ENCODE measurements around the gene U2SURP. TPM values are rescaled to one million over a fixed set of nuclear protein-coding genes. Genes with fewer than 3 reads are reported as not detected.

U2SURP gene
- total RNA-seq, 1 experiment from 2014 or later, result 132 TPM

DNA sequence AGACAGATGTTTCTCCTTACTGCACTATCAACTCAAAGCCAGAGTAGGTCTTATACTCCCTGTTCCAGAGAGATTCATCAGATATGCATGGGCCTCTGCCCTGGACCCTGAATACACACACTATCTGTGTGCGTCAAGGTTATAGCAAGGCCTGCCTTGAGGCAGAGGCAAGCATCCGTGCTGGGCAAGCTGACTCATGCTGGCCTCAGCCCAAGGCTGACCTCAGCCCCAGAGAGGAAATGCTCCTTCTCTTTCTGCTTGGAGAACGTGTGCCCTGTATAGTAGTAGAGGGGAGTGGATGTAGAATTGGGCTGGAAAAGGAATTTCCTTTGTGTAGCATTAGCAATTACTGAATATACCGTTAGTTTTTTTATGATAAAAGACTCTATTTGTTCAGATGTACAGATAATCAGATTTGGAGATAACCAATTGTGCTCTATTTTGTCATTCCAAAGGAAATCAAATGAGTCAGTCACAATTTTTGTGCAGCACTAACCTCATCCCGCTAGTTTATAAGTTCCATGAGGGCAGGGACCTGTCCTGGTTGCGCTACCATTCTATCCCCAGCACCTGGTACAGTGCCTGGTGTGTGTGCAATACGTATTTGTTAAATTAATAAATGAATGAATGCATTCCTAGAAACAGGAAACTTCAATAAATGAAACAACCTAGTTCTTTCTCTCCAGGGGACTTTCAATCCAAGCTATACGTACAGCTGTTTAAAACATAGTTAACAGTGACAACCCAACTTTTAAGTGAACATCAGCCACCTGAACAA lies 24.6 kb upstream of the U2SURP start (continued):
- peak; percentile 60 for TF ChIP-seq CBX3 (IDR thresholded peaks at IDR 0.05; ENCODE audit: low read depth)
- TF ChIP-seq, protein P1, sequence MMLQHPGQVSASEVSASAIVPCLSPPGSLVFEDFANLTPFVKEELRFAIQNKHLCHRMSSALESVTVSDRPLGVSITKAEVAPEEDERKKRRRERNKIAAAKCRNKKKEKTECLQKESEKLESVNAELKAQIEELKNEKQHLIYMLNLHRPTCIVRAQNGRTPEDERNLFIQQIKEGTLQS (IDR thresholded peaks at IDR 0.05), result no peak
- TF ChIP-seq SIN3A (IDR thresholded peaks at IDR 0.05; ENCODE audit: low read depth), result no peak
- TF ChIP-seq FOSL1 (IDR thresholded peaks at IDR 0.05; ENCODE audit: low read depth), result peak; percentile 70

DNA sequence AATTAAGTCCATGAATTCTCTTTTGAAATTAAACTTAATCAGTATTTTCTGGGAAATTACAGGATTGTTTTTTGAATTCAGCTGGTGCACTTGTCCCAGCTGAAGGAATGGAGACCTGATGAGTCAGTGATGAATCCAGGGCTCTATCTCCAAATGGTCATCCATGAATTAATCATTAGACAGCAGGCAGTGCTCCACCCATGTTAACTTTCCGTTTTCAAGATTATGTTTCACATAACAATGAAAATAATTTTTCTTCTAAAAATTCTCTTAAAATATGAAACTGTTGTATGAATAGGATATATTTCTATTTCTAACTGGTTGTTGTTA lies 24.0 kb upstream of the U2SURP start:
- peak overlapping the region; percentile 63 for H3K4me2 ChIP-seq (ENCODE audit: low read length)
- no peaks in the 10 kb centered on the region for H3K9me3 ChIP-seq (ENCODE audit: control insufficient read depth in 1 of 2, insufficient read depth in 1 of 2, low read depth in 1 of 2, low read length in 2 of 2)
- no peaks in the 10 kb centered on the region for H3K36me3 ChIP-seq (ENCODE audit: control insufficient read depth in 1 of 2, insufficient read depth in 2 of 2, low read length in 2 of 2)
- ChIA-PET RAD21 (ENCODE audit: low non-redundant PET in 1 of 2, low total read pairs in 2 of 2, uncharacterized antibody in 2 of 2, unreplicated experiment in 2 of 2) (no interaction called here), POLR2A (interaction anchor here (0.8 kb wide), 1 partner anchor 24 kb away, joined by 3 read pairs; the partner anchor contains the start of gene U2SURP), CTCF (interaction anchor here (1.0 kb wide), 1 partner anchor 24 kb away, joined by 3 read pairs; the partner anchor contains the start of gene U2SURP)
- no peaks in the 10 kb centered on the region for H3K79me2 ChIP-seq (ENCODE audit: insufficient read depth, low read length)
- DNase-seq (ENCODE audit: low read depth, low spot score) (no peak), ATAC-seq (no peak)
- H3K9ac ChIP-seq (ENCODE audit: low read length), result no peak overlapping the region
- H2AFZ ChIP-seq (ENCODE audit: low read depth, low read length, poor library complexity, severe bottlenecking), result peak overlapping the region; percentile 76
- H3K9me2 ChIP-seq (ENCODE audit: insufficient read depth), result no peaks in the 10 kb centered on the region
- no peaks in the 10 kb centered on the region for H3K27me3 ChIP-seq (ENCODE audit: insufficient read depth, low read length)
- H3K27ac ChIP-seq (ENCODE audit: low read depth, low read length), result no peak overlapping the region
- no TSS peak for BruUV-seq (replicated peaks)
- 0 out of 2 replicates have a peak, but pooled peaks have one; percentile 27 for TF ChIP-seq SP1 (IDR thresholded peaks at IDR 0.05; ENCODE audit: low read depth)
- no peak for TF ChIP-seq ZNF274 (IDR thresholded peaks at IDR 0.05; ENCODE audit: low read depth, low read length)
- TF ChIP-seq JUND (IDR thresholded peaks at IDR 0.05), result no peak
- TF ChIP-seq FOSL1 (IDR thresholded peaks at IDR 0.05; ENCODE audit: low read depth), result peak; percentile 40
- no peak for TF ChIP-seq ZFX (IDR thresholded peaks at IDR 0.05)
- intact Hi-C loops (cut with micrococcal nuclease), result no loop called here
- H3K4me3 ChIP-seq (replicated peaks in 1 of 2; ENCODE audit: low read depth in 1 of 2, low read length in 2 of 2), result no peak overlapping the region
- H4K20me1 ChIP-seq (ENCODE audit: insufficient read depth), result no peaks in the 10 kb centered on the region
- peaks cover 3 to 20% of the 10 kb centered on the region in 2 experiments; a peak in 3 of 4 replicates for H3K4me1 ChIP-seq (ENCODE audit: control insufficient read depth in 1 of 2, insufficient read depth in 2 of 2, low read length in 2 of 2)

DNA sequence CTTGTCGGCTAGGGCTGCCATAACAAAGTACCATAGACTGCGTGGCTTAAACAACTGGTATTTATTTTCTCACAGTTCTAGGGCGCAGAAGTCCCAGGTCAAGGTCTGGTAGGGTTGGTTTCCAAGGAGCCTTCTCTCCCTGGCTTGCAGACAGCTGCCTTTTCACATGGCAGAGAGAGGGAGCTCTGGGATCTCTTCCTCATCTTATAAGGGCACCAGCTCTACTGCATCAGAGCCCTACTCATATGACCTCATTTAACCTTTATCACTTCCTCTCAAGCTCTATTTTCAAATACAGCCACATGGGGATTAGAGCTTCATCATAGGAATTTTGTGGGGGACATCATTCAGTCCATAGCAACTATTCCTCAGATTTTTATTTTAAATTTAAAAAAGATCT lies 20.3 kb upstream of the U2SURP start:
- H3K4me2 ChIP-seq (ENCODE audit: low read length), result no peak overlapping the region
- intact Hi-C loops (cut with micrococcal nuclease), result no loop called here
- DNase-seq (ENCODE audit: low read depth, low spot score), result no peak
- H3K9ac ChIP-seq (ENCODE audit: low read length), result no peak overlapping the region
- TF ChIP-seq, protein P2, sequence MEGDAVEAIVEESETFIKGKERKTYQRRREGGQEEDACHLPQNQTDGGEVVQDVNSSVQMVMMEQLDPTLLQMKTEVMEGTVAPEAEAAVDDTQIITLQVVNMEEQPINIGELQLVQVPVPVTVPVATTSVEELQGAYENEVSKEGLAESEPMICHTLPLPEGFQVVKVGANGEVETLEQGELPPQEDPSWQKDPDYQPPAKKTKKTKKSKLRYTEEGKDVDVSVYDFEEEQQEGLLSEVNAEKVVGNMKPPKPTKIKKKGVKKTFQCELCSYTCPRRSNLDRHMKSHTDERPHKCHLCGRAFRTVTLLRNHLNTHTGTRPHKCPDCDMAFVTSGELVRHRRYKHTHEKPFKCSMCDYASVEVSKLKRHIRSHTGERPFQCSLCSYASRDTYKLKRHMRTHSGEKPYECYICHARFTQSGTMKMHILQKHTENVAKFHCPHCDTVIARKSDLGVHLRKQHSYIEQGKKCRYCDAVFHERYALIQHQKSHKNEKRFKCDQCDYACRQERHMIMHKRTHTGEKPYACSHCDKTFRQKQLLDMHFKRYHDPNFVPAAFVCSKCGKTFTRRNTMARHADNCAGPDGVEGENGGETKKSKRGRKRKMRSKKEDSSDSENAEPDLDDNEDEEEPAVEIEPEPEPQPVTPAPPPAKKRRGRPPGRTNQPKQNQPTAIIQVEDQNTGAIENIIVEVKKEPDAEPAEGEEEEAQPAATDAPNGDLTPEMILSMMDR (IDR thresholded peaks at IDR 0.05 in 2 of 3, conservative IDR thresholded peaks at IDR 0.05 in 1 of 3; ENCODE audit: borderline replicate concordance in 1 of 3, insufficient read depth in 1 of 3, low read depth in 2 of 3, low read length in 2 of 3), result peak in 2 of 3 experiments; percentile 2 to 10; a peak in 1 of 6 replicates
- TF ChIP-seq EGR1 (IDR thresholded peaks at IDR 0.05; ENCODE audit: low read depth), result no peak
- no peaks in the 10 kb centered on the region for H4K20me1 ChIP-seq (ENCODE audit: insufficient read depth)
- no peak overlapping the region for H3K27ac ChIP-seq (ENCODE audit: low read depth, low read length)
- H3K79me2 ChIP-seq (ENCODE audit: insufficient read depth, low read length), result no peaks in the 10 kb centered on the region
- H2AFZ ChIP-seq (ENCODE audit: low read depth, low read length, poor library complexity, severe bottlenecking), result no peak overlapping the region
- H3K9me2 ChIP-seq (ENCODE audit: insufficient read depth), result no peaks in the 10 kb centered on the region
- no peaks in the 10 kb centered on the region for H3K27me3 ChIP-seq (ENCODE audit: insufficient read depth, low read length)
- no peak overlapping the region for H3K4me3 ChIP-seq (replicated peaks in 1 of 2; ENCODE audit: low read depth in 1 of 2, low read length in 2 of 2)
- BruUV-seq (replicated peaks), result no TSS peak
- H3K9me3 ChIP-seq (ENCODE audit: control insufficient read depth in 1 of 2, insufficient read depth in 1 of 2, low read depth in 1 of 2, low read length in 2 of 2), result no peaks in the 10 kb centered on the region
- H3K4me1 ChIP-seq (ENCODE audit: control insufficient read depth in 1 of 2, insufficient read depth in 2 of 2, low read length in 2 of 2), result peaks cover 3 to 15% of the 10 kb centered on the region in 2 experiments; a peak in 3 of 4 replicates
- ChIA-PET CTCF (interaction anchor here (1.9 kb wide), 1 partner anchor 152 kb away, joined by 9 read pairs; no protein-coding TSS in a partner anchor), POLR2A (no interaction called here), RAD21 (ENCODE audit: low non-redundant PET in 1 of 2, low total read pairs in 2 of 2, uncharacterized antibody in 2 of 2, unreplicated experiment in 2 of 2) (no interaction called here)
- no peaks in the 10 kb centered on the region for H3K36me3 ChIP-seq (ENCODE audit: control insufficient read depth in 1 of 2, insufficient read depth in 2 of 2, low read length in 2 of 2)
- ATAC-seq, result no peak

Data from HCT116 (cell line).